HEK293 (cell line): ENCODE results near the gene GADD45G.

ENCODE experiments used
- CTCF ChIA-PET: fragments of 350-600 bp; formaldehyde crosslinking; extraction: SDS; loops from one replicate; lab custom pipeline; 2021; ENCODE audit warnings: antibody characterized with exemption; lab: Yijun Ruan, JAX
- POLR2A ChIA-PET: fragments of 300-600 bp; formaldehyde crosslinking; extraction: SDS; loops from one replicate; lab custom pipeline; 2020; ENCODE audit warnings: antibody characterized with exemption, inconsistent platforms; lab: Yijun Ruan, JAX
- H3K27ac ChIP-seq: fragments of 200-500 bp; sonication (Bioruptor generic); 2 replicates; pipeline ENCODE4 v1.5.1; 2014; ENCODE audit warnings: low read depth, low read length, control low read depth, inconsistent platforms; ENCODE audit errors: extremely low read depth
- H3K36me3 ChIP-seq, 2 experiments: fragments of 200-500 bp in 1 of 2; sonication (Bioruptor generic) in 1 of 2; 1 replicate in 1 of 2; 2 replicates in 1 of 2; pipeline ENCODE4 v1.5.1; 2014 to 2017; ENCODE audit warnings: inconsistent platforms in 2 of 2, low read length in 2 of 2; ENCODE audit not compliant: control insufficient read depth in 2 of 2, insufficient read depth in 1 of 2
- H3K4me1 ChIP-seq: fragments of 200-500 bp; sonication (Bioruptor generic); 2 replicates; pipeline ENCODE4 v1.5.1; 2014; ENCODE audit warnings: mild to moderate bottlenecking, low read length, inconsistent platforms; ENCODE audit not compliant: control insufficient read depth, insufficient read depth
- H3K4me3 ChIP-seq: 2 replicates; pipeline ENCODE4 v1.5.1; 2011; ENCODE audit warnings: low read depth, mild to moderate bottlenecking, control low read depth, low read length, moderate library complexity
- H3K9me3 ChIP-seq: fragments of 200-500 bp; sonication (Bioruptor generic); 2 replicates; pipeline ENCODE4 v1.5.1; 2014; ENCODE audit warnings: low read depth, low read length, inconsistent platforms; ENCODE audit not compliant: control insufficient read depth, insufficient read depth
- GLI4 ChIP-seq: fragments of 450-650 bp; formaldehyde crosslinking; IDR thresholded peaks from 2 replicates; pipeline ENCODE4 v1.5.1; 2016; ENCODE audit warnings: missing biosample characterization, missing genetic modification characterization
- ZEB2 ChIP-seq: fragments of 450-650 bp; formaldehyde crosslinking; IDR thresholded peaks from 2 replicates; pipeline ENCODE4 v1.5.1; 2016; ENCODE audit warnings: missing biosample characterization, missing genetic modification characterization
- ZIC2 ChIP-seq: fragments of 450-650 bp; formaldehyde crosslinking; IDR thresholded peaks from 2 replicates; pipeline ENCODE4 v1.5.1; 2016; ENCODE audit warnings: missing biosample characterization, missing genetic modification characterization
- ZNF121 ChIP-seq: fragments of 450-650 bp; formaldehyde crosslinking; IDR thresholded peaks from 2 replicates; pipeline ENCODE4 v1.5.1; 2016; ENCODE audit warnings: missing biosample characterization, missing genetic modification characterization
- ZNF138 ChIP-seq: fragments of 450-650 bp; formaldehyde crosslinking; IDR thresholded peaks from 2 replicates; pipeline ENCODE4 v1.5.1; 2016; ENCODE audit warnings: missing biosample characterization, missing genetic modification characterization, borderline replicate concordance
- ZNF146 ChIP-seq: fragments of 450-650 bp; formaldehyde crosslinking; IDR thresholded peaks from 2 replicates; pipeline ENCODE4 v1.5.1; 2016; ENCODE audit warnings: missing biosample characterization, missing genetic modification characterization
- ZNF155 ChIP-seq: fragments of 450-650 bp; formaldehyde crosslinking; IDR thresholded peaks from 2 replicates; pipeline ENCODE4 v1.5.1; 2016; ENCODE audit warnings: missing biosample characterization, missing genetic modification characterization
- ZNF169 ChIP-seq: fragments of 450-650 bp; formaldehyde crosslinking; IDR thresholded peaks from 2 replicates; pipeline ENCODE4 v1.5.1; 2016; ENCODE audit warnings: missing biosample characterization, missing genetic modification characterization
- ZNF391 ChIP-seq: fragments of 450-650 bp; formaldehyde crosslinking; IDR thresholded peaks from 2 replicates; pipeline ENCODE4 v1.5.1; 2016; ENCODE audit warnings: low read depth, missing biosample characterization, missing genetic modification characterization, borderline replicate concordance
- ZNF416 ChIP-seq: fragments of 450-650 bp; formaldehyde crosslinking; IDR thresholded peaks from 2 replicates; pipeline ENCODE4 v1.5.1; 2016; ENCODE audit warnings: missing biosample characterization, missing genetic modification characterization
- ZNF48 ChIP-seq: fragments of 450-650 bp; formaldehyde crosslinking; IDR thresholded peaks from 2 replicates; pipeline ENCODE4 v1.5.1; 2016; ENCODE audit warnings: missing biosample characterization, missing genetic modification characterization
- ZNF501 ChIP-seq: fragments of 450-650 bp; formaldehyde crosslinking; IDR thresholded peaks from 2 replicates; pipeline ENCODE4 v1.5.1; 2016; ENCODE audit warnings: missing biosample characterization, missing genetic modification characterization
- ZNF580 ChIP-seq: fragments of 450-650 bp; formaldehyde crosslinking; IDR thresholded peaks from 2 replicates; pipeline ENCODE4 v1.5.1; 2016; ENCODE audit warnings: missing biosample characterization, missing genetic modification characterization
- ZNF621 ChIP-seq: fragments of 450-650 bp; formaldehyde crosslinking; IDR thresholded peaks from 2 replicates; pipeline ENCODE4 v1.5.1; 2017; ENCODE audit warnings: missing biosample characterization, missing genetic modification characterization
- ZNF624 ChIP-seq: fragments of 450-650 bp; formaldehyde crosslinking; IDR thresholded peaks from 2 replicates; pipeline ENCODE4 v1.5.1; 2017; ENCODE audit warnings: missing biosample characterization, missing genetic modification characterization
- ZNF629 ChIP-seq: fragments of 450-650 bp; formaldehyde crosslinking; IDR thresholded peaks from 2 replicates; pipeline ENCODE4 v1.5.1; 2017; ENCODE audit warnings: missing biosample characterization, missing genetic modification characterization
- ZNF692 ChIP-seq: fragments of 450-650 bp; formaldehyde crosslinking; IDR thresholded peaks from 2 replicates; pipeline ENCODE4 v1.5.1; 2016; ENCODE audit warnings: missing biosample characterization, missing genetic modification characterization
- ZNF777 ChIP-seq: fragments of 450-650 bp; formaldehyde crosslinking; IDR thresholded peaks from 2 replicates; pipeline ENCODE4 v1.5.1; 2017; ENCODE audit warnings: missing biosample characterization, missing genetic modification characterization, borderline replicate concordance
- ZSCAN30 ChIP-seq: fragments of 450-650 bp; IDR thresholded peaks from 2 replicates; pipeline ENCODE4 v1.5.1; 2018; ENCODE audit warnings: missing biosample characterization, mild to moderate bottlenecking, missing genetic modification characterization, moderate library complexity
- TF ChIP-seq, protein P1 (sequence below): fragments of 450-650 bp; formaldehyde crosslinking; IDR thresholded peaks from 2 replicates; pipeline ENCODE4 v1.5.1; 2017; ENCODE audit warnings: missing biosample characterization, missing genetic modification characterization

The GADD45G gene

DNA sequence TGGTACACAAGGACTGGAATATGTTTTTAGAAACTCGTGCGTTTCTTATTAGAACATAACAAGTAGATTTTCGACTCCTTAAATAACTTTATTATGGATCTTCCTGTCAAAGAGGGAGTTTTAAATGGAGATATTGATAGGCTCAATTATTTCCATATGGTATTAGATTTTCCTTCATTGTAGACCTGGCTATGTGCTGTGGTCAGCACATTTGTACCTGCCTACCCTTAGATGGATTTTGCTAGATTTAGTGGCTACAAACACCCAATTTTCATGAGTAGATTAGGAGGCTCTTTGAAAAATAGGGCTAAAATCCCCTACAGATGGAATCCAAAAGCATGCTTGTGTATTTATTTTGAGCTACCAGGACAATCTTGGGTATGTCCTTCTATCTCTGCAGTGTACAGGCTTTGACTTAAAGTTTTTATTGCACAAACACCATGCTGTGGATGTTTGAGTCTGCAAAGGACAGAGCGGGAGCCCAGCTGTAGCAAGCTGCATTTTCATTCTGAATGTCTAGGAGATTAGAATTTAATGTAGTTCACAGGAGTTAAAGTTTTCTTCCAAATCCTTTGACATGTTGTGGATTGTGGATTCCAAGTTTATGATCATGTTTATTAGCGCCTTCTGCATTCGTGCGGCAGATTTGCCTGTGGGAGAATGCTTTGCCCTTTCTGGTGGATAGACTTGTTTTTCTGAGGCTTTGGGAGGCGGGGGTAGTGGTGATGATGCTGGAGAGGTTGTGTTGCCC lies 41.6 kb downstream of the GADD45G start:
- ChIA-PET CTCF (no interaction called here), POLR2A (no interaction called here)
- no peaks in the 10 kb centered on the region for H3K4me1 ChIP-seq
- H3K27ac ChIP-seq, result no peak overlapping the region
- H3K4me3 ChIP-seq, result no peak overlapping the region
- no peak for TF ChIP-seq ZNF416
- no peak for TF ChIP-seq ZSCAN30
- TF ChIP-seq ZNF777 (tag by site-specific recombination), result no peak
- TF ChIP-seq, protein P1, sequence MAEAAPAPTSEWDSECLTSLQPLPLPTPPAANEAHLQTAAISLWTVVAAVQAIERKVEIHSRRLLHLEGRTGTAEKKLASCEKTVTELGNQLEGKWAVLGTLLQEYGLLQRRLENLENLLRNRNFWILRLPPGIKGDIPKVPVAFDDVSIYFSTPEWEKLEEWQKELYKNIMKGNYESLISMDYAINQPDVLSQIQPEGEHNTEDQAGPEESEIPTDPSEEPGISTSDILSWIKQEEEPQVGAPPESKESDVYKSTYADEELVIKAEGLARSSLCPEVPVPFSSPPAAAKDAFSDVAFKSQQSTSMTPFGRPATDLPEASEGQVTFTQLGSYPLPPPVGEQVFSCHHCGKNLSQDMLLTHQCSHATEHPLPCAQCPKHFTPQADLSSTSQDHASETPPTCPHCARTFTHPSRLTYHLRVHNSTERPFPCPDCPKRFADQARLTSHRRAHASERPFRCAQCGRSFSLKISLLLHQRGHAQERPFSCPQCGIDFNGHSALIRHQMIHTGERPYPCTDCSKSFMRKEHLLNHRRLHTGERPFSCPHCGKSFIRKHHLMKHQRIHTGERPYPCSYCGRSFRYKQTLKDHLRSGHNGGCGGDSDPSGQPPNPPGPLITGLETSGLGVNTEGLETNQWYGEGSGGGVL, result no peak
- TF ChIP-seq ZEB2, result no peak
- no peak for TF ChIP-seq ZNF580 (tag by site-specific recombination)
- TF ChIP-seq ZNF501 (tag by site-specific recombination), result no peak
- TF ChIP-seq ZNF146 (tag by site-specific recombination), result no peak
- TF ChIP-seq ZNF629 (tag by site-specific recombination), result no peak
- TF ChIP-seq ZNF391, result no peak
- no peak for TF ChIP-seq ZNF624 (tag by site-specific recombination)
- H3K36me3 ChIP-seq, result no peaks in the 10 kb centered on the region
- H3K9me3 ChIP-seq, result no peaks in the 10 kb centered on the region

DNA sequence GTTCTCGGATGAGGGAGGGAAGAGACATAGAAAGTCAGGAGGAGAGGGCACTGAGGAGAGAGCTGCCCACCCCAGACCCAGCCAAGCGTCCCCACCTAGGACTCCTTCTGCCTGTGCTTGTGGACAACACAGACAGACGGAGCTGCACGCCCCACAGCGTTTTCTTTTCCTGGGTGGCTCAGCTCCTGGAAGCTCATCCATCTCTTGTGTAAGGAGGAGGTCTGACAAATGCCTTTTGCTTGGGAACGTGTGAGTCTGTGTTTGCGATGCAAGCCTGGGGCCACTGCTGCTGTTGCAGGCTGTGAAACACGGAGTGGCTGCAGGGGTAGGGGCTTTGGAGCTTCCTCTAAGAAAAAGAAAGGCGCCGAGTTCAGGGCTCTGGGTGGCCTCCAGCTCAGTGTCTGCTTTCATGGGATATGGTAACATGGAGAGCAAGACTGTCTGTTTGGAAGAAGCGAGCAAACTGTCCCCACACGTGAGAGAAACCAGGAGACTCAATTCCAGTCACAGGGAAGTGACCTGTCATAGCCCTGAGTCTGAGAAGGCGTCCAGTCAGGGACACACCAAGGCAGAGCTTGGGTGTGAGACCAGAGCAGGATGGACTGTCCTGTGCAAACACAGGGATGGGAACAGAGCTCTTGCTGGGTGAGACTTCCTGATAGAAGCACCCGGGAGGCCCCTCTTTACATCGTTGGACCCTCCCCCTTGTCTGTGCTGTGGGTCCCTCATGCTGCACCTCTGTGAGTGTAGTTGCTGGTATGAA lies 42.7 kb downstream of the GADD45G start:
- TF ChIP-seq ZNF48 (tag by site-specific recombination), result no peak
- TF ChIP-seq GLI4, result no peak
- TF ChIP-seq ZEB2, result no peak
- no peak for TF ChIP-seq ZNF629 (tag by site-specific recombination)
- no peak for TF ChIP-seq ZNF692 (tag by site-specific recombination)
- TF ChIP-seq ZNF121 (tag by site-specific recombination), result no peak
- no peak for TF ChIP-seq ZNF621 (tag by site-specific recombination)
- TF ChIP-seq ZIC2 (tag by site-specific recombination), result no peak
- no peak for TF ChIP-seq ZNF155 (tag by site-specific recombination)
- no peak for TF ChIP-seq ZNF169 (tag by site-specific recombination)
- no peak for TF ChIP-seq ZNF138 (tag by site-specific recombination)
- TF ChIP-seq, all 188 proteins: peak for 0
- ChIA-PET POLR2A (interaction anchor here (0.6 to 1.1 kb wide), 2 partner anchors 42 to 43 kb away, joined by 3 to 5 read pairs; partner anchors contain the start of gene GADD45G), CTCF (interaction anchor here (0.5 to 1.1 kb wide), 2 partner anchors 45 to 47 kb away, joined by 3 to 7 read pairs; no protein-coding TSS in a partner anchor)

More for the DNA sequence above, 42.7 kb downstream of the GADD45G start:
- Histone ChIP-seq H3K4me1 (no peaks in the 10 kb centered on the region), H3K27ac (no peak overlapping the region), H3K9me3 (no peaks in the 10 kb centered on the region), H3K4me3 (no peak overlapping the region), H3K36me3 (no peaks in the 10 kb centered on the region)
